CD4-positive, alpha-beta T cell treated with Interleukin-6 at 100 ng/mL for 8 hours (primary cell): ENCODE measurements around the gene PAPPA2.
"Not testable (repeated sequence)": the region's sequence is repeated elsewhere in the genome, so short reads cannot be mapped to it uniquely, and the experiment has no call there.

ENCODE experiments used
- DNase-seq: peaks from one replicate; pipeline ENCODE4 v3.0.0-alpha.2; 2020; ENCODE audit warnings: mixed read lengths, low spot score

The PAPPA2 gene

DNA sequence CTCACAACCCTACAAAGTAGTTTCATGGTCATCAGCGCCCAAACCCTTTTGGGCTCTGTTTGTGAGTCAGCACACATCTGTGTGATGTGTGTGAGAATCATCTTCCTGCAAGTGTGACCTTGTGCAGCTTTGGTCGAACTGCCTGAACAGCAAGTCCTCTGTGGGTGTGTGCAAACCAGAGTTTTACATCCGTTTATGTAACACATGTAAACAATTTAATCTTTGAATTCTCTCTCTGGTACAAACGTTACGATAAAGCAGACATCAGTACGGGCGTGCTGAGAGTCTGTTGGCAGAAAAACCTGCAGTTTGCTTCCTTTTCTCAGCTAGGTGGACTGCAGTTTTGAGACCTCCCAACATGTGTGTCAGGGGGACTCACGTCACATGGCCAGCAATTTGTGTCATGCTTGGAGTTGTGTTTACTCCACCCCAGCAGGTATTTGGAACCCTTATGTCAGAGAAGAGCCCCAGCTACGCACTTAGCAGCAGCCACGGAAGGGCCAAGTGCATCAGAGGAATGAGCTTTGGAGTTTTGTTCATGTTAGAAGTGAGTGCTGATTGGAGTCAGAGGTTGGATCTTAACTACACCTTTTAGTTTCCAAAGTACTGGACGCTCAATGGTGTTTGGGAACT, 230.8 kb downstream of the PAPPA2 start:
- DNase-seq = no peak

DNA sequence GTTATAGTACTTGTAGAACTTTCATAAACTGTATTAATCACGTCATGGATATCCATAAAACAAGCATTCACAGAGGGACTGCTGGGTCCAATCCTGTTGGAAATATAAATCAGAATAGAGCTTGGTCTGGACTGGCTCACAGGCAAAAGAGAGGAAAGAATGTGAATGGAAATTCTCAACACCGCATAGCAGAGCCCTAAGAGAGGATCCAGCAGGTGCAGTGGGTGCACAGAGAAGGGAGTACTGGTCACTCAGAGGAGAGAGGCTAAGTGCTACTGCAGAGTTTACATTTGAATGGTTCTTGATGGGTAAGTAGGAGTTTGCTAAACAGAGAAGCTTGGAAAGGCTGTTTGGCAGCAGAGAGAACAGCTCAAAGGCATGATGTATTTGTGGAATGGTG, 231.7 kb downstream of the PAPPA2 start:
- no peak for DNase-seq

DNA sequence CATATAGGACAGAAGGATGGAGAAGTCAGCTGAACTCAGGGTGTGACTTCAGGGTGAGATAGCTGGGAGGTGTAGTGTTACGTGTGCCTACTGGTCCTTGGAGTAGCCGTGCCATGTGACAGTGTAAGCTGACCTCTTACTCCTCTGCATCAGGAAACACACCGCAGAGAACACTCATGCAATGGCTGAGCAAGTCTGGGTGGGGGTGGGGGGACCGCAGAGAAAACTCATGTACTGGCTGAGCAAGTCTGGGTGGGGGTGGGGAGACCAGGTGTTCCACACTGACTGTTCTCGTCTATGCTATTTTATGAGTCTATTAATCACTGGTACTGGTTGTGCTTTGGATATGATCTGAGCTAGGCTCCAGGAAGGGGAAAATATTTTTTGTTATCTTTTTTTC, 233.1 kb downstream of the PAPPA2 start:
- DNase-seq = no peak

DNA sequence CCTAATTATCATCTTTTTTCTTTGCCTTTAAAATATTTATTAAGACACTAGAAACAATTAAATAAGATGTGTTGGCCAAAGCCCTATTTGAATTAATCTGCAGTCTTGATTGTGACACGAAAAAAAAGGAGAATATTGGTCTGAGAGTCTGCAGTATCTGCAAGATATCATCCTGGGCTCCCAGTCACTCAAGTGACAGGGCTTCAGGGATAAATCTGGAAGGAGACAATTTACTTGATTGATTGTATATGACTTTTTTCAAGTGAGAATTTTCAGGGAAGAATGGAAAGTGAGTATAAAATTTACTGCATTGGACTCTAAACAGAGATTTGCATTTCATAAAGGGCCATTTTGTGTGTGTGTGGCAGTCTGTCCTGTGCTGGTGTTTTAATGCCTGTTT, 233.7 kb downstream of the PAPPA2 start:
- DNase-seq = no peak

- DNase-seq = no peak
Measured at GRCh38 chr1:176699821-176700220, 236.8 kb downstream of the PAPPA2 start.

DNA sequence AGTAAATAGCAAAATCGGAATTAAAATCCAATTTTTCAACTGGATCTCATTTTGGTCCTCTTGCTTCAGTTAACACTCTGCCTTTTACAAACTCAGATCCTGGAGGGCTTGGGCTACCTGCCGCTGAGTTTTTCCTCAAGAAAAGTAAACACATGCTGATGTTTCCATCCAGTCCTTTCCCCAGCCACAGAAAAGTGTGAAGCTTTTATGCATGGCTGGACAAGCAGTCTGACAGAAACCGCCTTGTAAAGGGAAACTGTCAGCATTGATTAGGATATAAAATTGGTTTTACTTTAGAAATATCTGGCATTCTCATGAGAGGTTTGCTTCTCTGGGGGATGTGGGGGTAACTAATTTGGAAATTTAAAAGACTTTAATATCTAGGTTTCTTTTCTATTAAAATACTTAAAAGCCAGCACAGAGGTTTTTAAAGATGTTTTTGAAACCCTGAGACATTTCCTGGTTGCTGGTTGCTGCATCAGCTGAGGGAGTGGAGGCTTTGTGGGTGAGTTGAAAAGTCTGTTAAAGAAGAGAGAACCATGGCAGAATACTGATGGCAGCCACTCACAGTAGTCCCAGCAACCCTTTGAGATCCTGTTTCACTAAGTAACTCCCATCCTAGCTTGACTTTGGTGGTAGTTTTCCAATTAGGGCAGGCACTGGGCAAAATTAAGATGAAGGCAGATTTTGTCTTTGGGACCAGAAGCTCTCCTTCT, 238.3 kb downstream of the PAPPA2 start:
- no peak for DNase-seq

DNA sequence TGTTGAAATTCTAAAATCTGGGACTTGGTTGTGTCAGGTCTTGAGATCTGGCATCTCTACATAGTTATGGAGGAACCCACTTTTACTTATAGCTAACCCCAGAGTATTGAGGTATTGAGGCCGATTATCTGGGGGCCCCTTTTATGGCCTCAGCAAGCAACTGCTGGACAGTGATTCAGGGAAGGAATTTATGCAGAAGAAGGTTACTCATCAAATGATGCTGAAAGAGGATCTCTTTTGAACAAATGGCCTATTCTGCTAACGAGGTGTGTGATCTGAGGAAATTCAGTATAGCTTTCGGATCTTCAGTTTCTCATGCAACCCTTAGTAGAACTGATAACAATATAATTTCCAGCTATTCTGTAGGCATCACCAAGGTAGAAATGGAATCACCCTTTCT, 239.9 kb downstream of the PAPPA2 start:
- no peak for DNase-seq

DNA sequence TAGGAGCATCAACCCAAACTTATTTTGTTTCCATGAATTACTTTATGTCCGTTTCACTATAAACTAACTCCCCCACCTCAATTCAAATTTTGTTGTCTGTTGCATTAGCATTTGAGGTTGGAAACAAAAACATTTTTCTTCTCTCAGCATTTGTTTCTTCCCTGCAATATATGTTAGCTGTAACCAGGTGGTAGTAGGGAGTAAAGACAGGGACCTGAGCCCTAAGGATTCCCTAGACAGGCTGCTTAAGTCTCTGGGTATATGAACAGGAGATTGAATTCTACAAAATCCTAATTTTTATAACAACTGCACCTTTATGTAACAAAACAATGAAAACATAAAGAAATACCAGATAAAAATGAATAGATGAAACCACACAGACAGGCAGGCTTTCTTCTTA, 242.6 kb downstream of the PAPPA2 start:
- DNase-seq = no peak

DNA sequence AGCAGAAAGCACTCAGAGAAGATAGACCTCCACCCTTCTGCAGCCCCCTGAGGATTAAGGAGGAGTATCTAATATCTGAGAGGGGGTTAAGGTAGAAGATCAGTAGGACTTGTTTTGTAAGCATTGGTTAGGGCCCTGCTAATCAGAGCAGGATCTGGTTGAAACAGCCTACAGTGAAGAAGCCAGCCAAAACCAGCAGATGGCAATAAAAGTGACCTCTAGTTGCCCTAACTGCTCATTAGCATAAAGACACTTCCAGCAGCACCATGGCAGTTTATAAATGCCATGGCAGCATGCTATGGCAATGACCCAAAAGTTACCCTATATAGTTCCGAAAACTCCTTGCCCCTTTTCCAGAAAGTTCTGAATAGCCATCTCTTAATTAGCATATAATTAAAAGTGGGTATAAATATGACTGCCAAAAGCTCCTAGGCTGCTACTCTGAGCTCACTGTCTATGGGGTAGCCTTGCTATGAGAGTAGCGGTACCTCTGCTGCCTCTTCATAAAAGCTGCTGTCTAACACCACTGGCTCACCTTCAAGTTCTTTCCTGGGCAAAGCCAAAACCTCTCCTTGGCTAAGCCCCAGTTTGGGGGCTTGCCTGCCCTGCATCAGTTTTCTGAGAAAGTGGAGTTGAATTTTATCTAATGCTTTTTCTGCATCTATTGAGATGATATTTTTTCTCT, 254.2 kb downstream of the PAPPA2 start:
- DNase-seq = no peak

GRCh38 chr1:176719447-176719846, 256.5 kb downstream of the PAPPA2 start:
- no peak for DNase-seq

GRCh38 chr1:176720838-176721237, 257.9 kb downstream of the PAPPA2 start:
- DNase-seq = no peak

DNA sequence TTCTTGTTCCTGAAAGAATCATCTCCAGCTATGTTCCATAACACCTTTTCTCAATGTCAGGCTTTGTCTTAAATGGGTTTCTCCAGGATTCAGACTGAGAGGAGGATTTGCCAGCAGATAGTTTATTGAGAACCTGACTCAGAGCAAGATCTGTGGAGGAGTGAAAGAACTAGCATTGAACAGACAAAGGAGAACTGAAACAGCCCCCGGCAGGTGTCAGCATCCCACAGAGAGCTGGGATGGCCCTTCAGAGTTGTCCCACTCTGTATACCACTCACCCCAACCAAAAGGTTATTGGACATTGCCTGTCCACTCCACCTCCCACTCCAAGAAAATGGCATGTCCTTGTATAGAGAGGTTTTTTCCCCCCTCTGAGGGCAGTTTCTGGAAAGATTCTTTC, 270.7 kb downstream of the PAPPA2 start:
- no peak for DNase-seq

DNA sequence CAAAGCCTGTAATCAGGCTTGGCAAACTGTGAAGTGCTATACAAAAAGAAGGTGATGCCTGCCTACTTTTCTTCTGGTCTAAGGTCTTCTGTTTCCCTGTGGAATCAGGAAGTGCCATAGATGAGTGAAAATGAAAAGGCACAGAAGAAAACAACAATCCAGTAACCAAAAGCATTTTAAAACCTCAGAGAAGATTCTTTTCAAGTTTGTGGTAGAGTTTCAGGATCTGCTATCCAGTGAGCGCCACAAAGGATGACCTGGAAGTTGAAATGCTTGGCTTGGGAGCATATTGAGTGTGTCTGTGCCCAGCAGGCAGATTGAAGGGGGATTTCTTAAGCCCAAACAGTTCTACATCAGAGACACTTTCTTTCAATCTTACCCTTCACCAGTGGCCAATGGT, 272.2 kb downstream of the PAPPA2 start:
- DNase-seq = no peak

DNA sequence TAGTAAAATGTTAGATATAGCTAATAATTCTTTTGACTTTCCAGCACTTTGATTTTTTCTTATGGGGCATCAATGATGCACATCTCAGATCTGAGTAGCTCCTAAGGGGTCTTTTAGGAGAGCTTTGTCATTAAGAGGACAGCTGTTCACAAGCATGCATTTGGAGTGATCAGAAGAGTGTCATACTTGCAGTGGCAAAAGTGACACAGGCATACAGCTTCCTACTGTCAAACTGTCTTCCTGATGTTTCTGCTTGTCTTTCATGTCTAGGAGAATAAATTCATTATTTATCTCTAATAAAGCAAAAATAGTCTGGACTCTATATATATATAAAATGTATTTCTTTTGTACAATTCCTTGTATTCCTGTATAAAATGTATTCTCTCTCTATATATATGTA, 273.0 kb downstream of the PAPPA2 start:
- DNase-seq = no peak

DNA sequence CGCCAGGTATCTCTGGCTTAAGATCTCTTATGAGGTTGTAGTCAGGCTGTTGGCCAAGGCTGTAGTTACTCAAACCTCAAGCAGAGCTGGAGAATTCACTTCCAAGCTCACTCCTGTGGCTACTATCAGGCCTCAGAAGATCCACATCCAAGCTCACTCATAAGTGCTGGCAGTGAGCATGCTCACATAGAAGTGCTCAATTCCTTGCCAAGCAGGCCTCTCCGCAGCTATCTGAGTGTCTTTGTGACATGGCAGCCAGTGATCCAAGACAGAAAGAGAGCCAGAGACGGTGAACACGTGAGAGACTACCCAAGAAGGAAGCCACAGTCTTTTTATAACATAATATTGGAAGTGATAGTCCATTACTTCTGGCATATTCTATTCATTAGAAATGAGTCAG, 278.2 kb downstream of the PAPPA2 start:
- DNase-seq = no peak

GRCh38 chr1:176742322-176742721, 279.3 kb downstream of the PAPPA2 start:
- no peak for DNase-seq

GRCh38 chr1:176744142-176744541, 281.2 kb downstream of the PAPPA2 start:
- DNase-seq = no peak

DNA sequence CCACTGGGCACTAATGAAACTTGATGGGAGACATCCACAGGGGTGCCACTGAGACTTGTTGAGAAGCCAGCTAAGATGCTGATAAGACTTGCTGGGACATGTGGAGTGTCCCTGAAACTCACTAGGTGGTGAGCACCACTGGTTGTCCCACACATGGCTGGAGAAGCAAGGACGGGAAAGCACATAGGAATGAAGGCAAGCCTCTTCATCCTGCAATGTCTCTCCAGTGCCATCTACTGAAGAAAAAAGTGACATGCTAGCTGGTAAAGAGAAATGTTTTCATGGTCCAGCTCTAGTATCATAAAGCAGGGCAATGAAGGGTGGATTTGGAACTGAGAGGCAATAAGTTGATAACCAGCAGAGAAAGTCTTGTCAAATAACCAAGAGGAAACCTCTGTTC, 283.0 kb downstream of the PAPPA2 start:
- no peak for DNase-seq

DNA sequence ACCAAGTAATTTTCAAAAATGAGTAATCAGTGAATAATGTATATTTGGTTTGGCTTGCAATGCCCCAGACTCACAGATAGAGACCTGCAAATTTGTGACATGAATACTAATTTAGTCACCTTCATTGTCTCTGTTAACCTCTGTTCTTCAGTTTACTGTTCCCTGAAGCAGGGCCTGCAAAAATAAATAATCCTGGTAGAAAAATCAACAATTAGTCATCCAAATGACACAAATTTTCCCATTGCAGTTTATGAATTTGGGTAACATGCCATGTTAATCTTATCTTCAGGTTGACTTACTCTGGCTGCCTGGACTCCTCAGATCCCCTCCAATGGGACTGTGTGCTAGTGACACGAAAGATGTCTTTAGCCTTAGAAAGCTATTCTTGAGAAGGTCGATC, 289.5 kb downstream of the PAPPA2 start:
- no peak for DNase-seq

DNA sequence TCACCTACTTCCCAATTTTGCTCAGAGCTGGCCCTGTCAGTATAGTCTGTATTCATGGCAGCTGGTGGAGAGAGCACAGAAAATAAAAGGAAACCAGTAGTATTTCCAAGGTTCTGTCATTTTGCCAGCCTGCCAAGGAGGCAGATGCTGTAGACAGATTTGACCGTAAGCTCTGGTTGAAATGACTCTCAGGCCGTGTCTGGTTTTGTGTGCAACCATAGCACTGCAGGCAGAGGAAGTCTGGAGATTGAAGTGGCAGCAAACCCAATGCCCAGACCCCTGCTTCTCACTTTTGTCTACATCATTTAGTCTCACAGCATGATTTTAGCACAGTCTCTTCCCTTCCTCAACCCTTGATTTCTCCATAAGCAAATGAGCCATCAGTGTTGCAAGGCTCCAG, 291.7 kb downstream of the PAPPA2 start:
- no peak for DNase-seq

GRCh38 chr1:176756817-176757216, 293.8 kb downstream of the PAPPA2 start:
- not testable (repeated sequence) for DNase-seq

GRCh38 chr1:176765608-176766007, 302.6 kb downstream of the PAPPA2 start:
- no peak for DNase-seq

DNA sequence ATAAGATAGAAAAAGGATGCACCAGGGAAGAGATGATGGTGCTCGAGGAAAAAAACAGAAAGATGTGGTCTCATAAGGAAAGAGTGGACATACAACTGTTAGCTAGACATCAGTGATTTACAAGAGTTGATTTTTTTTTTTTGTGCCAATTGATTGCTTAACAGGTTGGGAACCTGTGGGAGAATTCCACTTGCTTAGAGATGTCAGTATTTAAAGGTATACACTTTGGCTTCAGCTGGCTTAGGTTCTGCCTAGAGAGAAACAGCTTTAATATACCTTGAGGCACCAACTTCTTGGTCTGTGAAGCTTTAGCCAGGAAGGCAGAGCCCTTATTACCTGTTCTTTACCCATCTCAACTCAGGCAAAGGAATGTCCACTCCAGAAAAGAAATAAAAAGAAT, 303.8 kb downstream of the PAPPA2 start:
- DNase-seq = no peak
